RWPE2 (cell line): ENCODE measurements around the gene FASLG.

Source experiments
- ATAC-seq: fragments of 200-7000 bp; cut with Tn5 transposase; 3 replicates; pipeline ENCODE4 v1.9.1; 2021; ENCODE audit warnings: low read depth
- DNase-seq: peaks from one replicate; pipeline ENCODE4 v3.0.0-alpha.2; 2020; ENCODE audit warnings: low spot score
- H3K27ac ChIP-seq: fragments of 450-650 bp; 2 replicates; pipeline ENCODE4 v1.5.1; 2017; ENCODE audit warnings: mild to moderate bottlenecking; ENCODE audit not compliant: poor library complexity, severe bottlenecking
- H3K27me3 ChIP-seq: fragments of 250-450 bp; sonication (Bioruptor Pico); 2 replicates; pipeline ENCODE4 v1.5.1; 2021; ENCODE audit warnings: mild to moderate bottlenecking, moderate library complexity; ENCODE audit not compliant: insufficient read depth, poor library complexity, severe bottlenecking
- H3K36me3 ChIP-seq: fragments of 250-450 bp; sonication (Bioruptor Pico); 2 replicates; pipeline ENCODE4 v1.5.1; 2020; ENCODE audit warnings: low read depth, mild to moderate bottlenecking, moderate library complexity
- H3K4me1 ChIP-seq: fragments of 250-450 bp; sonication (Bioruptor Pico); 2 replicates; pipeline ENCODE4 v1.5.1; 2021; ENCODE audit warnings: mild to moderate bottlenecking, moderate library complexity; ENCODE audit not compliant: insufficient read depth, poor library complexity, severe bottlenecking
- H3K4me3 ChIP-seq: fragments of 250-450 bp; sonication (Bioruptor Pico); 2 replicates; pipeline ENCODE4 v1.5.1; 2021; ENCODE audit warnings: mild to moderate bottlenecking, moderate library complexity; ENCODE audit not compliant: severe bottlenecking
- H3K9me3 ChIP-seq: fragments of 250-450 bp; sonication (Bioruptor Pico); 2 replicates; pipeline ENCODE4 v1.5.1; 2021; ENCODE audit warnings: mild to moderate bottlenecking, moderate library complexity; ENCODE audit not compliant: severe bottlenecking
- CTCF ChIP-seq: fragments of 450-650 bp; IDR thresholded peaks from one replicate; pipeline ENCODE4 v1.5.1; 2017; ENCODE audit warnings: mild to moderate bottlenecking, moderate library complexity; ENCODE audit not compliant: poor library complexity, severe bottlenecking

Gene FASLG

DNA sequence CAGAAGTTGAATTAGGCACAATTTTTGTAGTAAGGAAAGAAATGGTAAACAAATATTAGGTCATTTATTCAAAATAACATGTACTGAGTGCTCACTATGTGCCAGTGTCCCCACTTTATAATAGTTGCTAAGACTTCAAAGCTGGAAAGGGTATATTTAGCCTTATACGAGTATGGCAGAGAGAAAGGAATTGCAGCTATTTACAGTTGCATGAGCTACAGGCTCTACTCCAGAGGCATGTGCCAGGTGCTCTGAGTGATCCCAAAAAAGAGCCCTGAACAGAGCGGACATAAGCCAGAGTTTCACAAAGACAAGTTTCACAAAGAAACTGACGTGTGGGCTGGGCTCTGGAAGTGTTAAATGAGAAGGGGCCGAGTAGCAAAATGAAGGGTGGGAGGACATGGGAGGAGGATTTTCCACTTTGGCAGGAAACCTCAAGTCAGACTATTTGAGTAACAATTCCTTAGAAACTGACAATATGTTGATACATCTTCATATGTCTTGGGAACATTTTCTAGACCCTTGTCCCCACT is 40.9 kb downstream of the FASLG start:
- Histone ChIP-seq H3K4me3 (no peak overlapping the region), H3K36me3 (no peaks in the 10 kb centered on the region), H3K4me1 (peaks cover 7% of the 10 kb centered on the region), H3K27me3 (no peaks in the 10 kb centered on the region), H3K27ac (no peak overlapping the region), H3K9me3 (no peaks in the 10 kb centered on the region)
- DNase-seq = no peak
- TF ChIP-seq CTCF = no peak
- no peak for ATAC-seq

GRCh38 chr1:172700556-172700955 is 41.7 kb downstream of the FASLG start:
- no peak for TF ChIP-seq CTCF
- ATAC-seq (no peak), DNase-seq (no peak)
- Histone ChIP-seq H3K9me3 (no peaks in the 10 kb centered on the region), H3K4me1 (peaks cover 7% of the 10 kb centered on the region), H3K27ac (no peak overlapping the region), H3K36me3 (no peaks in the 10 kb centered on the region), H3K4me3 (no peak overlapping the region), H3K27me3 (no peaks in the 10 kb centered on the region)

DNA sequence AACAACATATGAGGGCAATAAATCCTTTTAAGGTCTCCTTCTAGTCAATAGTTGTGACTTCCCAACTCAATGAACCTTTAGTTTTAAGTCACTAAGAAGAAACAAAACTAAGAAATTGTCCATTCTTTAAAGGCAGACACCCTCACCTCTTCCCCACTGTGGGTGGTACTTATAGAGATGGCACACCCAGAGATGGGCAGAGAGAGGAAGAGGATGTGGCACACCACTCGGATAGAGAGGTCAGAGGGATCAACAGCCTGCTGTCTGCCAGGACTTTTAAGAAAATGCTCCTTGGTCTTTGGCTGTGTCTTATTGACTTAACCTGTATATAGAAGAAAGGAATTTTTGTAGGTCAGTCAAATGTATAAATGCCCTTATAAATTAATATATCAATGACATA is 45.1 kb downstream of the FASLG start:
- H3K4me3 ChIP-seq = no peak overlapping the region
- DNase-seq = no peak
- no peaks in the 10 kb centered on the region for H3K9me3 ChIP-seq
- no peak overlapping the region for H3K27ac ChIP-seq
- ATAC-seq = no peak
- H3K36me3 ChIP-seq = no peaks in the 10 kb centered on the region
- H3K27me3 ChIP-seq = no peaks in the 10 kb centered on the region
- TF ChIP-seq CTCF = no peak
- H3K4me1 ChIP-seq = peaks cover 3% of the 10 kb centered on the region

- no peak overlapping the region for H3K27ac ChIP-seq
- DNase-seq (no peak), ATAC-seq (no peak)
- H3K4me1 ChIP-seq = no peaks in the 10 kb centered on the region
- no peaks in the 10 kb centered on the region for H3K36me3 ChIP-seq
- TF ChIP-seq CTCF = no peak
- H3K9me3 ChIP-seq = no peaks in the 10 kb centered on the region
- H3K27me3 ChIP-seq = no peaks in the 10 kb centered on the region
- no peak overlapping the region for H3K4me3 ChIP-seq
Measured at GRCh38 chr1:172704420-172705210, 45.7 kb downstream of the FASLG start.

- DNase-seq (no peak), ATAC-seq (no peak)
- Histone ChIP-seq H3K36me3 (no peaks in the 10 kb centered on the region), H3K4me1 (no peaks in the 10 kb centered on the region), H3K27ac (no peak overlapping the region), H3K9me3 (no peaks in the 10 kb centered on the region), H3K27me3 (no peaks in the 10 kb centered on the region), H3K4me3 (no peak overlapping the region)
- TF ChIP-seq CTCF = no peak
Measured at GRCh38 chr1:172708452-172708851, 49.5 kb downstream of the FASLG start.
